Esophagus muscularis mucosa (tissue), 4 donors: Measurements from ENCODE around the gene FEV. TPM values are rescaled to one million over a fixed set of nuclear protein-coding genes. Genes with fewer than 3 reads are reported as not detected.
A peak's percentile ranks its signal among the peaks of the same experiment; 100 is the strongest.

ENCODE experiments used
- DNase-seq: peaks from one replicate; pipeline ENCODE4 v3.0.0-alpha.2; 2017; ENCODE audit errors: extremely low spot score
- H3K27ac ChIP-seq, 4 donors: fragments of 200-600 bp; sonication (generic); replicated peaks in 1 of 4; 1 replicate in 3 of 4; 2 replicates in 1 of 4; pipeline ENCODE4 v1.5.1; 2016 to 2019; ENCODE audit warnings: mild to moderate bottlenecking in 1 of 4
- H3K27me3 ChIP-seq, 4 donors: fragments of 200-600 bp; sonication (generic); one replicate each; pipeline versions ENCODE4 v1.5.1 to v1.6.0; 2016 to 2019
- H3K36me3 ChIP-seq, 4 donors: fragments of 200-600 bp; sonication (generic); one replicate each; pipeline ENCODE4 v1.5.1; 2016 to 2019
- H3K4me1 ChIP-seq, 4 donors: fragments of 200-600 bp; sonication (generic); one replicate each; pipeline ENCODE4 v1.5.1; 2016 to 2019
- H3K4me3 ChIP-seq, 4 donors: fragments of 200-600 bp; sonication (generic); 1 replicate in 2 of 4; 2 replicates in 2 of 4; pipeline ENCODE4 v1.5.1; 2016 to 2019; ENCODE audit warnings: mild to moderate bottlenecking in 4 of 4, moderate library complexity in 1 of 4
- H3K9me3 ChIP-seq, 4 donors: fragments of 200-600 bp; sonication (generic); 1 replicate in 3 of 4; 2 replicates in 1 of 4; pipeline ENCODE4 v1.5.1; 2016 to 2019
- EP300 ChIP-seq: sonication (generic); formaldehyde crosslinking; IDR thresholded peaks from one replicate; pipeline ENCODE4 v1.6.1; 2017; ENCODE audit warnings: antibody characterized with exemption
- POLR2A ChIP-seq: fragments of 450-650 bp; IDR thresholded peaks from one replicate; pipeline ENCODE4 v1.6.1; 2017; ENCODE audit warnings: antibody characterized with exemption, moderate library complexity, mild to moderate bottlenecking, low read depth
- POLR2AphosphoS5 ChIP-seq, 2 donors: sonication (generic); formaldehyde crosslinking; IDR thresholded peaks; one replicate each; pipeline ENCODE4 v1.6.1; 2017; ENCODE audit warnings: antibody characterized with exemption in 2 of 2
- WGBS: methylation state at CpG from one replicate; pipeline ENCODE4 v1.1.5; 2018; 5-methylcytosine and 5-hydroxymethylcytosine counted together
- intact Hi-C: fragments of 100-400 bp; cut with DNase I; formaldehyde crosslinking; loops from one replicate; pipeline ENCODE4 v1.15.1; 2023
- total RNA-seq, 4 donors: library from RNA; depleted of rRNA; stranded (reverse); fragments of >200 nt; gene quantifications; one replicate each; pipeline versions ENCODE4 v1.1.0 to v1.2.1, GENCODE V29; 2016
- TF ChIP-seq, protein P1 (sequence below), 3 experiments: fragments of 200-600 bp in 2 of 3; fragments of 450-650 bp in 1 of 3; sonication (generic) in 2 of 3; IDR thresholded peaks; one replicate each; pipeline ENCODE4 v1.5.1; 2017 to 2019; ENCODE audit warnings: antibody characterized with exemption in 3 of 3, mild to moderate bottlenecking in 2 of 3, moderate library complexity in 1 of 3

FEV gene
- total RNA-seq, 4 donors from 2014 or later, result not detected

DNA sequence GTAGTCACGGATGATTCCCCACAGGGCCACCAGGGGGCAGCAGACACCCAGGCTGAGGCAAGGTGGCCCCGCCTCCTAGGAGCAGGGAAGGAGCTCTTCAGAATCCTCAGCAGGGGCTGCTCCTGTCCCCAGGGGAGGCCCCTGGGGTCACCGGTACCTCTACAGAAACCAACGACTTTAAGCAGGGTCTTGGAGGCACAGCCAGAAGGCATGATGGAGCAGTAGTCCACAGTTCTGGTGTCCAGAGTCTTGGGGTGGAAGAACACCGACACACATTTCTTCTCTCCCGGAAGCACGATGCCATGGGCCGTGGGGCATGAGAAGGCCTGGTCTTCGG is 44.8 kb upstream of the FEV start:
- Histone ChIP-seq H3K4me3 (no peak overlapping the region), H3K4me1 (no peaks in the 10 kb centered on the region), H3K36me3 (no peaks in the 10 kb centered on the region), H3K27ac (no peak overlapping the region), H3K27me3 (peaks cover 0 to 63% (median 9%) of the 10 kb centered on the region in 4 donors), H3K9me3 (no peaks in the 10 kb centered on the region)
- TF ChIP-seq, protein P1, sequence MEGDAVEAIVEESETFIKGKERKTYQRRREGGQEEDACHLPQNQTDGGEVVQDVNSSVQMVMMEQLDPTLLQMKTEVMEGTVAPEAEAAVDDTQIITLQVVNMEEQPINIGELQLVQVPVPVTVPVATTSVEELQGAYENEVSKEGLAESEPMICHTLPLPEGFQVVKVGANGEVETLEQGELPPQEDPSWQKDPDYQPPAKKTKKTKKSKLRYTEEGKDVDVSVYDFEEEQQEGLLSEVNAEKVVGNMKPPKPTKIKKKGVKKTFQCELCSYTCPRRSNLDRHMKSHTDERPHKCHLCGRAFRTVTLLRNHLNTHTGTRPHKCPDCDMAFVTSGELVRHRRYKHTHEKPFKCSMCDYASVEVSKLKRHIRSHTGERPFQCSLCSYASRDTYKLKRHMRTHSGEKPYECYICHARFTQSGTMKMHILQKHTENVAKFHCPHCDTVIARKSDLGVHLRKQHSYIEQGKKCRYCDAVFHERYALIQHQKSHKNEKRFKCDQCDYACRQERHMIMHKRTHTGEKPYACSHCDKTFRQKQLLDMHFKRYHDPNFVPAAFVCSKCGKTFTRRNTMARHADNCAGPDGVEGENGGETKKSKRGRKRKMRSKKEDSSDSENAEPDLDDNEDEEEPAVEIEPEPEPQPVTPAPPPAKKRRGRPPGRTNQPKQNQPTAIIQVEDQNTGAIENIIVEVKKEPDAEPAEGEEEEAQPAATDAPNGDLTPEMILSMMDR (IDR thresholded peaks at IDR 0.05), result peak; percentile 85 to 100 (median 90)
- TF ChIP-seq POLR2AphosphoS5 (IDR thresholded peaks at IDR 0.05) (peak in 1 of 2 donors; percentile 14), EP300 (no peak), POLR2A (no peak)
- intact Hi-C loops, result no loop called here
- 40% methylated on average over 5 of the region's 9 CpGs for WGBS
- peak; percentile 95 for DNase-seq

DNA sequence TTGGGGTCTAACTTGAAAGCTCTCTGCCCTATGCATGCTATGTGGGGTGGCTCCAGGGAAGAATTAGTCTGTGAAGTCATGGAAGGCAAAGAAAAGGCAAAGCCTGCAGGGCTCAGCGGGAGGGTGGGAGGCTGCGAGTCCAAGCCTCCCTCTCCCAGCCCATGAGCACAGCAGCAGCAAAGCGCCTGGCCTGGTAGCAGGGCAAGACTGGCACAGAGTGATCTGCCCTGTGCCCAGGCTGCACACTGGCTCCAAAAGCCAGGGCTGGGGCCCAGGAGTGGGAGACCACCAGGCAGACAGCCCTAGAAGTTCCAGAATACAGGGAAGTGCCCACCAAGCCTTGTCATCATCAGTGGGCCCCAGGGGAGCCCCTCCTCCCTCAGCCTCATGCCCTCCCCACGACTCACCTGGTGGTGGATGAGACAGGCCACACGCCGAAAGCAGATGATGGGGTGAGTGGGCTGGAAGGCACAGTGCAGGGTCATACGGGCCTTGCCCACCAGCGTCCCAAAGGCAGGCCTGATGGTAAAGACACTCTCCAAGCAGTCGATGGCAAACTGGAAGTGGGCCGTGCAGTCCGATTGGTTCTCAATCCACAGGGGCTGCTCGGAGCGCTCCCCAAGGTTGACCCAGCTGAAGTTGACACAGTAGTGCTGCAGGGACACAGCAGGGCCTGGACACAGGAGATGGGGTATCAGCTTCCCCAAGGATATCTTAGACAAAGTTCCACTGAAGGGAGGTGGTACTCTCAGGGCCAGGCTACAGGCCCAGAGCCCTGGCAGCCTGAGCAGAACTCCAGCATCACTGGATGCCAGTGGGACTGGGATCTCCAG is 44.2 kb upstream of the FEV start:
- Histone ChIP-seq H3K4me1 (no peaks in the 10 kb centered on the region), H3K27me3 (peaks cover 0 to 65% (median 9%) of the 10 kb centered on the region in 4 donors), H3K9me3 (no peaks in the 10 kb centered on the region), H3K27ac (no peak overlapping the region), H3K36me3 (no peaks in the 10 kb centered on the region), H3K4me3 (no peak overlapping the region)
- no peak for DNase-seq
- TF ChIP-seq POLR2A, result no peak
- no peak for TF ChIP-seq EP300
- TF ChIP-seq, protein P1 (IDR thresholded peaks at IDR 0.05), result no peak
- TF ChIP-seq POLR2AphosphoS5 (IDR thresholded peaks at IDR 0.05), result no peak
- intact Hi-C loops, result no loop called here
- WGBS, result 75% methylated on average over 8 of the region's 13 CpGs

DNA sequence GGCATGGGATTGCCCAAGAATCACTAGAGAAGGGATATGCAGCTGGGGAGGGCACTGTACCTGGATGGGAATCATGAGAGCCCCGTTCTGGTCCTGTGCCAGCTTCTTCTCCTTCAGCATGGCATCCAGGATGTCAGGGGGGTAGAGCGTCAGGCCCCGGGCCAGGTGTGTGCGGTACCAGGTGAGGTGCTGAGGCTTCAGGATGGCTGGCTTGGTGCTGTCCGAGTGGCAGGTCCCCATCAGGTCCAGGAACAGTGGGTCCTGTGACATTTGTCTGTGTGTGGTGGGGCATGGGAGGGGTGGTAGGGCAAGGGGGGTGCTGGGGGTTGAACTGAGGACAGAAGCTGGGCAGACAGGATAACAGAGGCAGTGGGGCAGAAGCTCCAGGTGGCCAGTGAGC is 43.2 kb upstream of the FEV start:
- no peaks in the 10 kb centered on the region for H3K9me3 ChIP-seq
- no peak for DNase-seq
- H3K36me3 ChIP-seq, result no peaks in the 10 kb centered on the region
- 66% methylated on average over 3 of the region's 5 CpGs for WGBS
- H3K4me1 ChIP-seq, result no peaks in the 10 kb centered on the region
- peaks cover 0 to 74% (median 9%) of the 10 kb centered on the region in 4 donors for H3K27me3 ChIP-seq
- TF ChIP-seq EP300 (no peak), POLR2A (no peak), POLR2AphosphoS5 (IDR thresholded peaks at IDR 0.05) (no peak)
- TF ChIP-seq, protein P1 (IDR thresholded peaks at IDR 0.05), result no peak
- H3K4me3 ChIP-seq, result no peak overlapping the region
- intact Hi-C loops, result no loop called here
- no peak overlapping the region for H3K27ac ChIP-seq

DNA sequence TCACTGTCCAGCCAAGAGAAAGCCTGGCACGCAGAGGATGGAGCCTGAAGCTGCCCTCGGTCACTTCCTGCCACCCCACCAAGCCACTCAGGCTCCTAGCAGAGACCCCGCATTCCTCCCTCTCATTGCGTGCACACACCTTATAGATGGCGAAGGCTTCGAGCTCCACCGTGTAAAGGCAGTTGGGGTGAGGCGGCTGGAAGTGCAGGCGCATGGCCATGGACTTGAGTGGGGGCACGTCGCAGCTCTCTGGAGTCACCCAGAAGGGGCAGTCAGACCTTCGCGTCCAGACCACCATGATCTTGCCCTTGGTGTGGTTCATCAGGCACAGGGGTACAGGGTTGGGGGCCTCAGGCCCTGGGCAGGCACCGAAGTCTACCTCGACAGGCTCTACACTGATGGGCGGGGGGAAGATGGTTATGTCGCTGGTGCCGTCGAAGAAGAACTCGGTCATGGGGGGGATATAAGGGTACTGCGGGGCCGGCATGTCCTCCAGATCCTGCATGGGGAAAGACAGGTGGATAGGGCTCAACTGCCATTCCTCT is 42.6 kb upstream of the FEV start:
- DNase-seq, result no peak
- Histone ChIP-seq H3K4me3 (no peak overlapping the region), H3K36me3 (no peaks in the 10 kb centered on the region), H3K9me3 (no peaks in the 10 kb centered on the region), H3K4me1 (no peaks in the 10 kb centered on the region), H3K27ac (no peak overlapping the region), H3K27me3 (peaks cover 0 to 69% (median 9%) of the 10 kb centered on the region in 4 donors)
- TF ChIP-seq EP300, result no peak
- TF ChIP-seq, protein P1 (IDR thresholded peaks at IDR 0.05), result no peak
- no peak for TF ChIP-seq POLR2A
- TF ChIP-seq POLR2AphosphoS5 (IDR thresholded peaks at IDR 0.05), result no peak
- 88% methylated on average over 22 of the region's 22 CpGs for WGBS
- intact Hi-C loops, result no loop called here
